ENCODE results near the gene STK32B. TPM values are rescaled to one million over a fixed set of nuclear protein-coding genes. Genes with fewer than 3 reads are reported as not detected.

The STK32B gene
- total and polyA plus RNA-seq, 2 experiments from 2014 or later: 0.71 to 2.3 TPM

- no peak for TF ChIP-seq REST (IDR thresholded peaks at IDR 0.05; ENCODE audit: unreplicated experiment)
- TF ChIP-seq ETS1 (IDR thresholded peaks at IDR 0.05): no peak
These were observed 475.9 kb downstream of the STK32B start (continued) for GRCh38 chr4:5527211-5527610.

- Histone ChIP-seq H3K4me3 (no peak overlapping the region), H3K4me2 (no peak overlapping the region), H3K4me1 (ENCODE audit: insufficient read depth) (no peaks in the 10 kb centered on the region), H3K27ac (ENCODE audit: low read depth) (no peak overlapping the region), H3K36me3 (ENCODE audit: insufficient read depth) (no peaks in the 10 kb centered on the region), H3K9me2 (ENCODE audit: insufficient read depth) (no peaks in the 10 kb centered on the region), H3K27me3 (ENCODE audit: insufficient read depth) (no peaks in the 10 kb centered on the region), H2AFZ (no peak overlapping the region), H3F3A (replicated peaks; ENCODE audit: low read depth) (no peaks in the 10 kb centered on the region), H3K79me2 (replicated peaks; ENCODE audit: insufficient read depth) (no peaks in the 10 kb centered on the region), H4K20me1 (replicated peaks; ENCODE audit: insufficient read depth) (no peaks in the 10 kb centered on the region; the same call in 1 of the 2 replicates)
- ATAC-seq (no peak), DNase-seq (ENCODE audit: low spot score) (no peak)
- no peak overlapping the region for H3K27ac Mint-ChIP-seq
- peaks cover 9% of the 10 kb centered on the region for H3K9me3 Mint-ChIP-seq
- H3K36me3 Mint-ChIP-seq (ENCODE audit: low read depth): peaks cover 5% of the 10 kb centered on the region; the same call in 2 of the 3 replicates
- no peaks in the 10 kb centered on the region for H3K27me3 Mint-ChIP-seq (ENCODE audit: insufficient read depth, low read depth, poor library complexity)
- no peak overlapping the region for H3K4me3 Mint-ChIP-seq
- peaks cover 10% of the 10 kb centered on the region for H3K4me1 Mint-ChIP-seq
- no peak for TF ChIP-seq REST (IDR thresholded peaks at IDR 0.05; ENCODE audit: unreplicated experiment)
- TF ChIP-seq EZH2phosphoT487 (IDR thresholded peaks at IDR 0.05; ENCODE audit: unreplicated experiment): no peak
- no peak for TF ChIP-seq CREB1 (CRISPR knock-in tag; IDR thresholded peaks at IDR 0.05; ENCODE audit: low read depth)
- no peak for TF ChIP-seq JUNB (IDR thresholded peaks at IDR 0.05; ENCODE audit: unreplicated experiment)
- TF ChIP-seq POLR2AphosphoS5 (IDR thresholded peaks at IDR 0.05; ENCODE audit: low read depth): no peak
- TF ChIP-seq CTCF (conservative IDR thresholded peaks at IDR 0.05; ENCODE audit: low read depth in 2 of 2): no peak
- TF ChIP-seq EZH2 (IDR thresholded peaks at IDR 0.05; ENCODE audit: low read depth, unreplicated experiment): no peak
- TF ChIP-seq ZNF331 (CRISPR knock-in tag; IDR thresholded peaks at IDR 0.05; ENCODE audit: low read depth): no peak
These were observed 476.8 kb downstream of the STK32B start for GRCh38 chr4:5528031-5528436.
